HCT116 (cell line): Measurements from ENCODE around the gene DCUN1D2. TPM values are rescaled to one million over a fixed set of nuclear protein-coding genes. Genes with fewer than 3 reads are reported as not detected.

ENCODE experiments used
- ATAC-seq: fragments of 200-7000 bp; cut with Tn5 transposase; 2 replicates; pipeline ENCODE4 v1.9.1; 2020; ENCODE audit warnings: mild to moderate bottlenecking, moderate library complexity
- BruUV-seq: library from RNA; stranded (reverse); fragments of 400-500 nt; replicated peaks from 2 replicates; lab custom pipeline; 2021; lab: Mats Ljungman, UMichigan
- CTCF ChIA-PET: fragments of 300-600 bp; sonication (Branson Sonifier 250); formaldehyde crosslinking; loops from one replicate; lab custom pipeline; 2021; ENCODE audit warnings: antibody characterized with exemption; lab: Charles Lee
- POLR2A ChIA-PET: fragments of 300-600, 350-600 bp; sonication (Branson Sonifier 250); formaldehyde crosslinking; loops from one replicate; lab custom pipeline; 2021; ENCODE audit warnings: antibody characterized with exemption; lab: Charles Lee
- RAD21 ChIA-PET, 2 experiments: fragments of 300-600 bp; sonication (Branson Sonifier 250); formaldehyde crosslinking; loops; one replicate each; lab custom pipeline; 2023; ENCODE audit warnings: low total read pairs in 2 of 2; ENCODE audit not compliant: uncharacterized antibody in 2 of 2, unreplicated experiment in 2 of 2, low non-redundant PET in 1 of 2; lab: Charles Lee
- DNase-seq: peaks from one replicate; pipeline ENCODE4 v3.0.0-alpha.2; 2010; ENCODE audit warnings: low read depth, low spot score
- H2AFZ ChIP-seq: fragments of 200-600 bp; shearing (Covaris generic), sonication (generic); 2 replicates; pipeline ENCODE4 v1.6.1; 2017; ENCODE audit warnings: low read depth, mixed run types, mixed read lengths, antibody characterized with exemption, low read length; ENCODE audit not compliant: poor library complexity, severe bottlenecking
- H3K27ac ChIP-seq: 2 replicates; pipeline ENCODE4 v1.5.1; 2012; ENCODE audit warnings: low read depth, low read length
- H3K27me3 ChIP-seq: fragments of 200-600 bp; sonication (generic); 2 replicates; pipeline ENCODE4 v1.6.1; 2016; ENCODE audit warnings: mixed run types, low read length, mixed read lengths; ENCODE audit not compliant: insufficient read depth
- H3K36me3 ChIP-seq, 2 experiments: fragments of 200-500 bp in 1 of 2; fragments of 200-600 bp in 1 of 2; sonication (Bioruptor generic) in 1 of 2; sonication (generic) in 1 of 2; 2 replicates each; pipeline versions ENCODE4 v1.5.1 to v1.6.1; 2014 to 2016; ENCODE audit warnings: low read length in 2 of 2, inconsistent platforms in 1 of 2, mixed read lengths in 1 of 2, mixed run types in 1 of 2; ENCODE audit not compliant: insufficient read depth in 2 of 2, control insufficient read depth in 1 of 2
- H3K4me1 ChIP-seq, 2 experiments: fragments of 200-600 bp in 1 of 2; sonication (generic) in 1 of 2; 2 replicates each; pipeline versions ENCODE4 v1.5.1 to v1.6.1; 2012 to 2017; ENCODE audit warnings: low read length in 2 of 2, inconsistent platforms in 1 of 2, mild to moderate bottlenecking in 1 of 2, mixed read lengths in 1 of 2, mixed run types in 1 of 2, moderate library complexity in 1 of 2; ENCODE audit not compliant: insufficient read depth in 2 of 2, control insufficient read depth in 1 of 2
- H3K4me2 ChIP-seq: fragments of 200-600 bp; sonication (generic); 2 replicates; pipeline ENCODE4 v1.6.1; 2017; ENCODE audit warnings: mixed run types, low read length, mixed read lengths
- H3K4me3 ChIP-seq, 2 experiments: fragments of 200-600 bp in 1 of 2; sonication (generic) in 1 of 2; replicated peaks in 1 of 2; 2 replicates each; pipeline ENCODE4 v1.5.1; 2011 to 2016; ENCODE audit warnings: low read length in 2 of 2, control low read depth in 1 of 2, low read depth in 1 of 2, mild to moderate bottlenecking in 1 of 2, mixed read lengths in 1 of 2, mixed run types in 1 of 2
- H3K79me2 ChIP-seq: fragments of 200-600 bp; sonication (generic); 2 replicates; pipeline ENCODE4 v1.6.1; 2017; ENCODE audit warnings: mild to moderate bottlenecking, mixed run types, low read length, moderate library complexity, mixed read lengths; ENCODE audit not compliant: insufficient read depth
- H3K9ac ChIP-seq: fragments of 200-600 bp; sonication (generic); 2 replicates; pipeline ENCODE4 v1.6.1; 2016; ENCODE audit warnings: low read length, mixed read lengths
- H3K9me2 ChIP-seq: fragments of 200-600 bp; sonication (generic), shearing (Covaris generic); 2 replicates; pipeline ENCODE4 v1.6.1; 2017; ENCODE audit warnings: mixed run types, mild to moderate bottlenecking, moderate library complexity; ENCODE audit not compliant: insufficient read depth
- H3K9me3 ChIP-seq, 2 experiments: fragments of 200-500 bp in 1 of 2; fragments of 200-600 bp in 1 of 2; sonication (Bioruptor generic) in 1 of 2; sonication (generic) in 1 of 2; 2 replicates each; pipeline ENCODE4 v1.6.1; 2014 to 2017; ENCODE audit warnings: low read length in 2 of 2, mixed read lengths in 2 of 2, inconsistent platforms in 1 of 2, low read depth in 1 of 2, mild to moderate bottlenecking in 1 of 2, mixed run types in 1 of 2, moderate library complexity in 1 of 2; ENCODE audit not compliant: control insufficient read depth in 1 of 2, insufficient read depth in 1 of 2
- H4K20me1 ChIP-seq: fragments of 200-600 bp; sonication (generic), shearing (Covaris generic); 2 replicates; pipeline ENCODE4 v1.6.1; 2017; ENCODE audit warnings: mixed run types, mild to moderate bottlenecking, moderate library complexity; ENCODE audit not compliant: insufficient read depth
- ATF3 ChIP-seq: IDR thresholded peaks from 2 replicates; pipeline ENCODE4 v1.6.1; 2012
- CBX3 ChIP-seq: IDR thresholded peaks from 2 replicates; pipeline ENCODE4 v1.6.1; 2012; ENCODE audit warnings: low read depth
- CTCF ChIP-seq, 3 experiments: fragments of 200-600 bp in 1 of 3; sonication (generic) in 1 of 3; IDR thresholded peaks in 2 of 3; conservative IDR thresholded peaks in 1 of 3; 2 replicates each; pipeline ENCODE4 v1.5.1; 2012 to 2017; ENCODE audit warnings: low read depth in 2 of 3, low read length in 2 of 3, antibody characterized with exemption in 1 of 3, borderline replicate concordance in 1 of 3, control low read depth in 1 of 3, mild to moderate bottlenecking in 1 of 3, mixed read lengths in 1 of 3, mixed run types in 1 of 3, moderate library complexity in 1 of 3; ENCODE audit not compliant: insufficient read depth in 1 of 3
- EGR1 ChIP-seq: IDR thresholded peaks from 2 replicates; pipeline ENCODE4 v1.6.1; 2012; ENCODE audit warnings: low read depth
- ELF1 ChIP-seq: IDR thresholded peaks from 2 replicates; pipeline ENCODE4 v1.6.1; 2012; ENCODE audit warnings: low read depth, borderline replicate concordance
- JUND ChIP-seq: IDR thresholded peaks from 2 replicates; pipeline ENCODE4 v1.6.1; 2012
- POLR2A ChIP-seq: IDR thresholded peaks from 2 replicates; pipeline ENCODE4 v1.7.0; 2011; ENCODE audit warnings: borderline replicate concordance; ENCODE audit not compliant: insufficient read depth, insufficient read length; ENCODE audit errors: extremely low read depth
- POLR2AphosphoS5 ChIP-seq: IDR thresholded peaks from 2 replicates; pipeline ENCODE4 v1.6.1; 2011; ENCODE audit warnings: mild to moderate bottlenecking, low read depth, low read length, moderate library complexity
- RAD21 ChIP-seq: IDR thresholded peaks from 2 replicates; pipeline ENCODE4 v1.6.1; 2012; ENCODE audit warnings: low read depth, mild to moderate bottlenecking
- SIN3A ChIP-seq: IDR thresholded peaks from 2 replicates; pipeline ENCODE4 v1.6.1; 2012; ENCODE audit warnings: low read depth
- SRF ChIP-seq: IDR thresholded peaks from 2 replicates; pipeline ENCODE4 v1.6.1; 2012; ENCODE audit warnings: low read depth
- ZBTB33 ChIP-seq: IDR thresholded peaks from 2 replicates; pipeline ENCODE4 v1.6.1; 2011; ENCODE audit warnings: mild to moderate bottlenecking, low read length, moderate library complexity; ENCODE audit not compliant: insufficient replicate concordance; ENCODE audit errors: extremely low read depth
- ZNF274 ChIP-seq: fragments of 200-500 bp; sonication (Bioruptor generic); IDR thresholded peaks from 2 replicates; pipeline ENCODE4 v1.6.1; 2014; ENCODE audit warnings: mild to moderate bottlenecking, low read depth, low read length, inconsistent platforms
- intact Hi-C: fragments of 100-400 bp; cut with micrococcal nuclease; formaldehyde crosslinking; loops from 2 replicates; pipeline ENCODE4 v1.10.0; 2022
- total RNA-seq: library from RNA; stranded (reverse); gene quantifications from one replicate; pipeline ENCODE4 v1.2.1, GENCODE V29; 2021; ENCODE audit not compliant: unreplicated experiment

The DCUN1D2 gene
- total RNA-seq, 1 experiment from 2014 or later: 25.4 TPM

GRCh38 chr13:113539822-113540221 lies 49.3 kb upstream of the DCUN1D2 start:
- H3K36me3 ChIP-seq: no peaks in the 10 kb centered on the region; a peak in 1 of 4 replicates
- TF ChIP-seq EGR1 (no peak), ATF3 (no peak), POLR2A (no peak), POLR2AphosphoS5 (no peak), CBX3 (no peak), ZNF274 (no peak), ELF1 (no peak), SIN3A (no peak)
- POLR2A ChIA-PET: no interaction called here

GRCh38 chr13:113539176-113539575 lies 48.7 kb upstream of the DCUN1D2 start:
- CTCF ChIA-PET: no interaction called here
- H3K79me2 ChIP-seq: no peaks in the 10 kb centered on the region; the same call in 1 of the 2 replicates
- H3K4me3 ChIP-seq: no peak overlapping the region
- H2AFZ ChIP-seq: no peak overlapping the region
- no peaks in the 10 kb centered on the region for H3K4me1 ChIP-seq
- BruUV-seq: no TSS peak
- intact Hi-C loops: no loop called here
- H3K9ac ChIP-seq: no peak overlapping the region
- POLR2A ChIA-PET: no interaction called here
- H3K36me3 ChIP-seq: no peaks in the 10 kb centered on the region; a peak in 1 of 4 replicates
- no peak overlapping the region for H3K4me2 ChIP-seq
- DNase-seq (no peak), ATAC-seq (no peak)
- no peaks in the 10 kb centered on the region for H3K27me3 ChIP-seq
- no peaks in the 10 kb centered on the region for H3K9me3 ChIP-seq
- TF ChIP-seq RAD21: no peak
- TF ChIP-seq POLR2AphosphoS5: no peak
- TF ChIP-seq JUND: no peak
- no peak for TF ChIP-seq ZBTB33
- no peak for TF ChIP-seq CTCF (IDR thresholded peaks at IDR 0.05 in 2 of 3, conservative IDR thresholded peaks at IDR 0.05 in 1 of 3; ENCODE audit: borderline replicate concordance in 1 of 3, insufficient read depth in 1 of 3, low read depth in 2 of 3, low read length in 2 of 3)
- TF ChIP-seq CBX3: no peak
- TF ChIP-seq SRF: no peak
- H4K20me1 ChIP-seq: no peaks in the 10 kb centered on the region
- RAD21 ChIA-PET: no interaction called here
- H3K27ac ChIP-seq: no peak overlapping the region
- H3K9me2 ChIP-seq: no peaks in the 10 kb centered on the region

More at GRCh38 chr13:113539822-113540221, 49.3 kb upstream of the DCUN1D2 start:
- Histone ChIP-seq H3K27me3 (no peaks in the 10 kb centered on the region), H4K20me1 (no peaks in the 10 kb centered on the region), H3K4me1 (no peaks in the 10 kb centered on the region), H3K27ac (no peak overlapping the region), H2AFZ (no peak overlapping the region), H3K4me2 (no peak overlapping the region), H3K4me3 (no peak overlapping the region), H3K9me2 (no peaks in the 10 kb centered on the region), H3K79me2 (no peaks in the 10 kb centered on the region; the same call in 1 of the 2 replicates), H3K9ac (no peak overlapping the region), H3K9me3 (no peaks in the 10 kb centered on the region)
- no TSS peak for BruUV-seq
- CTCF ChIA-PET: no interaction called here
- DNase-seq: no peak
- no peak for ATAC-seq
- RAD21 ChIA-PET: no interaction called here
- intact Hi-C loops: no loop called here
